Hepatocyte (in vitro differentiated cells): ENCODE results near the gene POLR3B. TPM values are rescaled to one million over a fixed set of nuclear protein-coding genes. Genes with fewer than 3 reads are reported as not detected.

Experiments used
- DNase-seq: peaks from one replicate; pipeline ENCODE4 v3.0.0-alpha.2; 2016; ENCODE audit warnings: low spot score
- H2AFZ ChIP-seq: fragments of 200-600 bp; sonication (generic); 2 replicates; pipeline ENCODE4 v1.6.0; 2016; ENCODE audit warnings: antibody characterized with exemption, mild to moderate bottlenecking
- H3K27ac ChIP-seq: fragments of 200-600 bp; sonication (generic); 2 replicates; pipeline ENCODE4 v1.5.1; 2016; ENCODE audit warnings: mild to moderate bottlenecking
- H3K27me3 ChIP-seq: fragments of 200-600 bp; sonication (generic); 2 replicates; pipeline ENCODE4 v1.6.1; 2016
- H3K36me3 ChIP-seq: fragments of 200-600 bp; sonication (generic); replicated peaks from 2 replicates; pipeline ENCODE4 v1.5.1; 2016; ENCODE audit warnings: low read depth; ENCODE audit not compliant: insufficient read depth
- H3K4me1 ChIP-seq: fragments of 200-600 bp; sonication (generic); 2 replicates; pipeline ENCODE4 v1.5.1; 2016; ENCODE audit warnings: mild to moderate bottlenecking, moderate library complexity; ENCODE audit not compliant: insufficient read depth
- H3K4me2 ChIP-seq: fragments of 200-600 bp; sonication (generic); 2 replicates; pipeline ENCODE4 v1.6.0; 2016
- H3K4me3 ChIP-seq: fragments of 200-600 bp; sonication (generic); 2 replicates; pipeline ENCODE4 v1.5.1; 2016; ENCODE audit warnings: mild to moderate bottlenecking
- H3K79me2 ChIP-seq: fragments of 200-600 bp; sonication (generic); 2 replicates; pipeline ENCODE4 v1.6.0; 2017; ENCODE audit warnings: mild to moderate bottlenecking
- H3K9me2 ChIP-seq: fragments of 200-600 bp; sonication (generic); replicated peaks from 2 replicates; pipeline ENCODE4 v1.6.0; 2017; ENCODE audit warnings: mild to moderate bottlenecking; ENCODE audit not compliant: insufficient read depth
- H3K9me3 ChIP-seq: fragments of 200-600 bp; sonication (generic); 2 replicates; pipeline ENCODE4 v1.5.1; 2016; ENCODE audit warnings: low read depth, mild to moderate bottlenecking
- H4K20me1 ChIP-seq: fragments of 200-600 bp; sonication (generic); 2 replicates; pipeline ENCODE4 v1.6.0; 2016; ENCODE audit warnings: mild to moderate bottlenecking; ENCODE audit not compliant: insufficient read depth, poor library complexity, severe bottlenecking
- CTCF ChIP-seq: fragments of 200-600 bp; sonication (generic); IDR thresholded peaks from 2 replicates; pipeline ENCODE4 v1.5.1; 2016; ENCODE audit warnings: antibody characterized with exemption, mild to moderate bottlenecking; ENCODE audit not compliant: poor library complexity
- EZH2 ChIP-seq: fragments of 200-600 bp; sonication (generic); IDR thresholded peaks from 2 replicates; pipeline ENCODE4 v1.6.1; 2016; ENCODE audit warnings: antibody characterized with exemption, mild to moderate bottlenecking, borderline replicate concordance
- EZH2phosphoT487 ChIP-seq: fragments of 200-600 bp; sonication (generic); IDR thresholded peaks from one replicate; pipeline ENCODE4 v1.6.1; 2018; ENCODE audit warnings: antibody characterized with exemption, mild to moderate bottlenecking, low read depth, moderate library complexity; ENCODE audit not compliant: unreplicated experiment, severe bottlenecking
- WGBS: methylation state at CpG from one replicate; pipeline ENCODE4 v1.1.6; 2016; ENCODE audit warnings: low lambda C conversion rate; ENCODE audit errors: missing lambda C conversion rate; 5-methylcytosine and 5-hydroxymethylcytosine counted together
- polyA plus RNA-seq: library from polyadenylated mRNA; unstranded; fragments of >200 nt; fragmentation: Nextera tagmentation; extraction: Ambion mirVana; gene quantifications from 2 replicates; pipeline ENCODE4 v1.2.1, GENCODE V29; 2016
- total RNA-seq: library from RNA; depleted of rRNA; stranded (reverse); fragments of >200 nt; gene quantifications from 2 replicates; pipeline ENCODE4 v1.2.3, GENCODE V29; 2014

The POLR3B gene
- total and polyA plus RNA-seq, 2 experiments from 2014 or later: 8.4 to 10.4 TPM

GRCh38 chr12:106412563-106412962, 55.0 kb downstream of the POLR3B start:
- Histone ChIP-seq H3K36me3 (no peaks in the 10 kb centered on the region), H4K20me1 (no peaks in the 10 kb centered on the region), H3K27ac (no peak overlapping the region), H3K4me2 (no peak overlapping the region), H3K9me3 (no peaks in the 10 kb centered on the region), H3K79me2 (no peaks in the 10 kb centered on the region), H3K4me1 (no peaks in the 10 kb centered on the region), H3K27me3 (no peaks in the 10 kb centered on the region), H2AFZ (no peak overlapping the region), H3K4me3 (no peak overlapping the region), H3K9me2 (no peaks in the 10 kb centered on the region)
- DNase-seq: no peak
- TF ChIP-seq EZH2phosphoT487 (no peak), CTCF (no peak), EZH2 (no peak)
- 83% methylated on average over 1 of the region's 1 CpG for WGBS

GRCh38 chr12:106415134-106415533, 57.6 kb downstream of the POLR3B start:
- H3K9me3 ChIP-seq: no peaks in the 10 kb centered on the region
- no peaks in the 10 kb centered on the region for H3K9me2 ChIP-seq
- H3K27me3 ChIP-seq: no peaks in the 10 kb centered on the region
- H3K4me2 ChIP-seq: no peak overlapping the region
- no peak overlapping the region for H2AFZ ChIP-seq
- H3K36me3 ChIP-seq: no peaks in the 10 kb centered on the region
- no peak overlapping the region for H3K4me3 ChIP-seq
- H3K4me1 ChIP-seq: peaks cover 16% of the 10 kb centered on the region
- TF ChIP-seq EZH2phosphoT487: no peak
- TF ChIP-seq EZH2: no peak
- no peak for TF ChIP-seq CTCF
- H3K79me2 ChIP-seq: no peaks in the 10 kb centered on the region
- no peak for DNase-seq
- no peaks in the 10 kb centered on the region for H4K20me1 ChIP-seq
- no peak overlapping the region for H3K27ac ChIP-seq

GRCh38 chr12:106416273-106416672, 58.7 kb downstream of the POLR3B start:
- Histone ChIP-seq H3K4me1 (peaks cover 16% of the 10 kb centered on the region), H3K9me3 (no peaks in the 10 kb centered on the region), H2AFZ (no peak overlapping the region), H3K27ac (no peak overlapping the region), H4K20me1 (no peaks in the 10 kb centered on the region), H3K36me3 (no peaks in the 10 kb centered on the region), H3K9me2 (no peaks in the 10 kb centered on the region), H3K79me2 (no peaks in the 10 kb centered on the region), H3K4me3 (no peak overlapping the region), H3K27me3 (no peaks in the 10 kb centered on the region), H3K4me2 (no peak overlapping the region)
- no peak for TF ChIP-seq CTCF
- TF ChIP-seq EZH2phosphoT487: no peak
- TF ChIP-seq EZH2: no peak
- DNase-seq: no peak
- WGBS: 89% methylated on average over 2 of the region's 2 CpGs
